ENCODE results near the gene MTAP.

- TF ChIP-seq MXD4 (CRISPR knock-in tag; IDR thresholded peaks at IDR 0.05; ENCODE audit: borderline replicate concordance) (no peak), CTCF (IDR thresholded peaks at IDR 0.05) (no peak), FOXK1 (CRISPR knock-in tag; IDR thresholded peaks at IDR 0.05) (no peak), ZBTB21 (CRISPR knock-in tag; IDR thresholded peaks at IDR 0.05; ENCODE audit: borderline replicate concordance) (no peak), CREM (CRISPR knock-in tag; IDR thresholded peaks at IDR 0.05) (no peak)
Measured at GRCh38 chr9:21890696-21891095, 88.3 kb downstream of the MTAP start.
